NCI-H774 (cell line): ENCODE data around the gene ELP2.
"Not testable (repeated sequence)": the region's sequence is repeated elsewhere in the genome, so short reads cannot be mapped to it uniquely, and the experiment has no call there.

ENCODE experiments used
- DNase-seq: peaks from one replicate; lab custom pipeline; 2025; lab: John Stamatoyannopoulos, UW

Gene ELP2, protein sequence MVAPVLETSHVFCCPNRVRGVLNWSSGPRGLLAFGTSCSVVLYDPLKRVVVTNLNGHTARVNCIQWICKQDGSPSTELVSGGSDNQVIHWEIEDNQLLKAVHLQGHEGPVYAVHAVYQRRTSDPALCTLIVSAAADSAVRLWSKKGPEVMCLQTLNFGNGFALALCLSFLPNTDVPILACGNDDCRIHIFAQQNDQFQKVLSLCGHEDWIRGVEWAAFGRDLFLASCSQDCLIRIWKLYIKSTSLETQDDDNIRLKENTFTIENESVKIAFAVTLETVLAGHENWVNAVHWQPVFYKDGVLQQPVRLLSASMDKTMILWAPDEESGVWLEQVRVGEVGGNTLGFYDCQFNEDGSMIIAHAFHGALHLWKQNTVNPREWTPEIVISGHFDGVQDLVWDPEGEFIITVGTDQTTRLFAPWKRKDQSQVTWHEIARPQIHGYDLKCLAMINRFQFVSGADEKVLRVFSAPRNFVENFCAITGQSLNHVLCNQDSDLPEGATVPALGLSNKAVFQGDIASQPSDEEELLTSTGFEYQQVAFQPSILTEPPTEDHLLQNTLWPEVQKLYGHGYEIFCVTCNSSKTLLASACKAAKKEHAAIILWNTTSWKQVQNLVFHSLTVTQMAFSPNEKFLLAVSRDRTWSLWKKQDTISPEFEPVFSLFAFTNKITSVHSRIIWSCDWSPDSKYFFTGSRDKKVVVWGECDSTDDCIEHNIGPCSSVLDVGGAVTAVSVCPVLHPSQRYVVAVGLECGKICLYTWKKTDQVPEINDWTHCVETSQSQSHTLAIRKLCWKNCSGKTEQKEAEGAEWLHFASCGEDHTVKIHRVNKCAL

DNA sequence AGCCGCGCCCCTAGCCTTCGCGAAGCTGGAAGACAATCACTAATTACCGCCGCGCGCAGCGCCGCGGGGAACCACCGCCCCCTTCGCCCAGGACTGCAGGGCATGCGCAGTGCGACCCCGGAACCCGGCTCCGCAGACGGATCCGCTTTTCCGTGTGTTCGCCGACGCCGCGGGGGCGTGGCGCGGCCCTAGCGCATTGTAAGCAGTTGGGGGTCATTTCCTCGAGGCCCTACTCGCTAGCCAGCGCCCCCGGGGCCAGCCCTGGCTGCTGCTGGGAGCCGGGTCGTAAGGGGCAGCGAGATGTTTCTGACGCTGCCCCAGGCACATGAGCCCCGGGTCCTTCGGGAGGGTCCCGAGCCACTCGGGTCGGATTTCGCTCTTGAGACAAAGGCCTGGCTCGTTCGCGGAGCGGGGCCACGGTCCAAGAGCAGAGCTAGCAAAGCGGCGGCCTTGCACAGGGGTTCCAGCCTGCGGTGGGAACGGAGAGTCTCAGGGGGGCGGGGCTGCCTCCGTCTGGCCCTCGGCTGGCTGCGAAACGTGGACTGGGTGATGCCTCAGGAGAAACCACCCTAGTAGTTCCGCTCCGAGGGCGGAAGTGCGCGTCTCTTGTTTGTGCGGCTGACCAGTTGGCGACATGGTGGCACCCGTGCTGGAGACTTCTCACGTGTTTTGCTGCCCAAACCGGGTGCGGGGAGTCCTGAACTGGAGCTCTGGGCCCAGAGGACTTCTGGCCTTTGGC, at the start of gene ELP2, which contains the start of gene SLC39A6:
Gene ELP2 (plus strand): TSS at position 600 of the 739 bp plus-strand sequence. CDS start 35 bp downstream, at position 635.
Gene SLC39A6 (minus strand): TSS at position 41 of the 739 bp plus-strand sequence. CDS start 2,333 bp downstream, outside the sequence.
- DNase-seq = peak; percentile 90

DNA sequence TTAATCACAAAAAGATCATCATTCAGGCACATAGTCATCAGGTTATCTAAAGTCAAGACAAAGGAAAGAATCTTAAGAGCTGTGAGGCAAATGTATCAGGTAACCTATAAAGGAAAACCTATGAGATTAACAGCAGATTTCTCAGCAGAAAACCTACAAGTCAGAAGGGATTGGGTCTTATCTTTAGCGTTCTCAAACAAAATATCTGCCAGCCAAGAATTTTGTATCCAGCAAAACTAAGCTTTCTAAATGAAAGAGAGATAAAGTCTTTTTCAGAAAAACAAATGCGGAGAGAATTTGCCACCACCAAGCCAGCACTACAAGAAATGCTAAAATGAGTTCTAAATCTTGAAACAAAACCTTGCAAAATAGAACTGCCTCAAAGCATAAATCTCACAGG, 48.6 kb upstream of the ELP2 start:
- not testable (repeated sequence) for DNase-seq

DNA sequence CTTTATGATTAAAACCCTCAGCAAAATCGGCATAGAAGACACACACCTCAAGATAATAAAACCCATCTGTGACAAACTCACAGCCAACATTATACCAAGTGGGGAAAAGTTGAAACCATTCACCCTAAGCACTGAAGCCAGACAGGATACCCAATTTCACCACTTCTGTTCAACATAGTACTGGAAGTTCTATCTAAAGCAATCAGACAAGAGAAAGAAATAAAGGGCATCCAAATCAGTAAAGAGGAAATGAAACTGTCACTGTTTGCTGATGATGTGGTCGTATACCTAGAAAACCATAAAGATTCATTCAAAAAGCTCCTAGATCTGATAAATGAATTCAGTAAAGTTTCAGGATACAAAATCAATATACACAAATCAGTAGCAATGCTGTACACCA, 46.0 kb upstream of the ELP2 start:
- DNase-seq = no peak

DNA sequence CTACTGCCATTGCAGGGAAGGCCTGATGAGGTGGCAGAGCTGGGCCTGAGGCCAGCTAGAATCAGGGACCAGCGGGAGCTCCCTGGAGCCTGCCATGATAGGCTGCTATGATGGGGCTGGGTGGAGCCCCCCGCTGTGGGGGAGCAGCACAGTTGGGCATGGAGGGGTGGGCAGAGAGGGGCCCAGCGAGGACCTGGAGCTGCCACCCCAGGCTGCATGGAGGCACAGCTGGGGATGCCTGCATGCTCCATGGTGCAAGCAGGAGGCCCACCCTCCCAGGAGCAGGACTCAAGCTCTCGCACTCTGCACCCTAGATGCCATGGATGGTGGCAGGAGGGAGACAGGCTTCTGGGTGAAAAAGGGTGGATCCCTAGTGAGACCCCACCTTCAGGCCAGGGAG, 44.5 kb upstream of the ELP2 start:
- DNase-seq = no peak

DNA sequence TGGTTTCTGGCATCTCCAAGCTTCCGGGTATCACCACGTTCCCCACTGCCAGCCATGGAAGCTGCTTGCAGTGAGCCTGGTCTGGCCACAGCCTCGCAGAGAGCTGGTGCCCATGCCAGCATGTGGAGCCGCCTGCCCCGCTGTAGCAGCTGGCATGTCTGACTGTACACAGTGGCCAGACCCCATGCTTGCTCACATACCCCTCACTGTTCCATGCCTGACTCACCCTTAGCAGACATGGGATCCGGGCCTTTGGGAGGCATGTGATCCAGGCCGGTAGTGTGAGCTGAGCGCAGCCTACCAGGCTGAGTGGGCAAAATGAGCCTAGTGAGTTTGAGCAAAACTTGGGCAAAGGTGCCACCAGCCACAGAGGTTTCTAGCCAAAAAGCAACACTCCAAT, 43.5 kb upstream of the ELP2 start:
- DNase-seq = no peak

DNA sequence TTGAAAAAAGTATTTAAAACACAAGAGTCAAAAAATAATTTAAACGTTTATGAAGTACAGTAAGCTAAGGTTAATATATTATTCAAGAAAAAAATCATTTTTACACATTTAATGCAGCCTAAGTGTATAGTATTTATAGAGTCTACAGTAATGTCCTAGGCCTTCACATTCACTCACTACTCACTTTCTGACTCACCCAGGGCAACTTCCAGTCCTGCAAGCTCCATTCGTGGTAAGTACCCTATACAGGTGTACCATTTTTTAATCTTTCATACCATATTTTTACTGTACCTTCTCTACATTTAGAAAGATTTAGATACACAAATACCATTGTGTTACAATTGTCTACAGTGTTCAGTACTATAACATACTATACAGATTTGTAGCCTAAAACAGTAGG, 41.4 kb upstream of the ELP2 start:
- DNase-seq = no peak

DNA sequence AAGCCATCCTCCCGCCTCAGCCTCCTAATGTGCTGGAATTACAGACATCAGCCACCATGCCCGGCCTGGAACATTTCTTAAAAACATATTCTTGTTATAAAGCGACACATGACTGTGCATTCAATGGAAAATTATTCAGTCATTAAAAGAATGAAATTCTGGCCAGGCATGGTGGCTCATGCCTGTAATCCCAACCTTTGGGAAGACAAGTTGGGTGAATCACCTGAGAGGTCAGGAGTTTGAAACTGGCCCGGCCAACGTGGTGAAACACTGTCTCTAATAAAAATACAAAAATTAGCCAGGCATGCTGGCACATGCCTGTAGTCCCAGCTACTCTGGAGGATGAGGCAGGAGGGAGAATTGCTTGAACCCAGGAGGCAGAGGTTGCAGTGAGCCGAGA, 40.7 kb upstream of the ELP2 start:
- no peak for DNase-seq

DNA sequence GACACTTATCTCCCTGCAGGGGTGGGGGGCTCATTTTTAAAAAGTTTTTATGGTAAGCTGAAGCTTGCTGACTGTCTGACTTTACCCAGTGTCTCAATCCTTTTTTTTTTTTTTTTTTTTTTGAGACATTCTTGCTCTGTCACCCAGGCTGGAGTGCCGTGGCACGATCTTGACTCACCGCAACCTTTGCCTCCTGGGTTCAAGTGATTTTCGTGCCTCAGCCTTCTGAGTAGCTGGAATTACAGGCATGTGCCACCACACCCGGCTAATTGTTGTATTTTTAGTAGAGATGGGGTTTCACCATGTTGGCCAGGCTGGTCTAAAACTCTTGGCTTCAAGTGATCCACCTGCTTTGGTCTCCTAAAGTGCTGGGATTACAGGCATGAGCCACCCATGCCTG, 37.6 kb upstream of the ELP2 start:
- DNase-seq = not testable (repeated sequence)

DNA sequence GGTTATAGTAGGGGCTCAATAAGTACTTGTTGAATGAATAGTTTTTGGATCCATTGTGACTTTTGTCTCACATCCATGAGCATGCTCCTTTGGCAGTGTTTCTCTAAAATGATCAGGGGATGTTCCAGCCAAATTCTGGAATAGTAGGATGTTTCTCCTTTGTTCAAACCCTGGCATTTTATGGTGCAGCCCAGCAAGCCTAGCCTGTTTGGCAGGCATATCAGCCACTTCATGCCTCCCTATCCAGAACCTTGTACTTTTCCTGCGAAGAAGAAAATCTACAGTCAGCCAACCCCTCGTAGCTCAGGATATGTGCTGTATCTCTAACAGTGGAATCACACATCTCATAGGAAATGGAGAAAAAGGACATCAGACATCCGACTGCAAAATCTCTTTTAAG, 35.3 kb upstream of the ELP2 start:
- no peak for DNase-seq

DNA sequence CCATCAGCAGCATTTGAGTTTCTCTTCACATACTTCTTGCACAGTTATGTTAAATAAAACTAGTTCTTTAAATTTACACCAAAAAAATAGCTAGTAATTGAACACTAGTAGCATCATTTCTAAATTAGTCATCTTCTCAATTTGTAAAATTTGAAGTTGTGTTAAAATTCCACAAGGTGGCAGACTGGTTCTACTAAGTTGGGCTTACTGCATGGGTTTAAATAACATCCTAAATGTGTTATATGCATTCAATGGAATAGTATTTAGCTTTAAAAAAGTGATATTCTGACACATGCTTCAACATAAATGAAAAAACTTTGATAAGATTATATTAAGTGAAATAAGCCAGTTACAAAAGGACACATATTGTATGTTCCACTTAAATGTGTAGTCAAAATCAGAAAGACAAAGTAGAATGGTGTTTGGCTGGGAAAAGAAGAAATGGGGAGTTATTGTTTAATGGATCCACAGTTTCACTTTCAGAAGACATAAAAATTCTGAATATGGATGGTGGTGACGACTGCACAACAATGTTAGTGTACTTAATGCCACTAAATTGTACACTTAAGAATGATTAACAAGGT, 33.7 kb upstream of the ELP2 start:
- DNase-seq = no peak

DNA sequence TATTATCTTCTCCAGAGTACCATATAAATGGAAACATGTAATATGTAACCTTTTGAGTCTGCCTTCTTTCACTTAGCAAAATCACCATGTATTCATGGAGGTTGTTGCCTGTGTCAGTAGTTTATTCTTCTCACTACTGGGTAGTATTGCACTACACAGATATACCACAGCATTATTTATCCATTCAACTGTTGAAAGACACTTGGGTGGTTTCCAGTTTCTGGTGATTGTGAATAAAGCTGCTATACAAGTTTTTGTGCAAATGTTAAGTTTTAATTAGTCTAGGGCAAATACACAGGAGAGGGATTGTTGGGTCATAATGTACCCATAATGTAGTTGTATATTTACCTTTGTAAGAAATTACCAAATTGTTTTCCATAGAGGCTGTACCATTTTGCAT, 32.7 kb upstream of the ELP2 start:
- DNase-seq = peak; percentile 41

DNA sequence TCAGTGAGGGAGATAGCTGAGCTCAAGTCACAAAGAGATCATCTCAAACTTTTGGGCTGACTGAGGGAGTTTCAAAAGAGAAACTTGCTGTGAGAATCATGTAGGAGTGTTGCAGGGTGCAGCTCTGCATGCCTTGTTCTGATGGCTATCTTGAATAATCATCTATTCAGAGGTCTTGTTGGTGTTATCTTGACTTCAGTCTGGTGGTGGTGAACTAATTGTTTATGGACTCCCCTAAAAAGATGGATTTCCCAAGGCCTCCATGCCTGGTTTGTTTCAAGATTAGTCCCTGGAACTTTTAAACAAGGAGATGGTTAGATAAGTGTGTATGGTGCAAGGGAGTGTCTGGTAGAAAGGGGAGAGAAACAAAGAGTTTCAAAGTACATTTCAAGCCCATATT, 30.4 kb upstream of the ELP2 start:
- DNase-seq = no peak

DNA sequence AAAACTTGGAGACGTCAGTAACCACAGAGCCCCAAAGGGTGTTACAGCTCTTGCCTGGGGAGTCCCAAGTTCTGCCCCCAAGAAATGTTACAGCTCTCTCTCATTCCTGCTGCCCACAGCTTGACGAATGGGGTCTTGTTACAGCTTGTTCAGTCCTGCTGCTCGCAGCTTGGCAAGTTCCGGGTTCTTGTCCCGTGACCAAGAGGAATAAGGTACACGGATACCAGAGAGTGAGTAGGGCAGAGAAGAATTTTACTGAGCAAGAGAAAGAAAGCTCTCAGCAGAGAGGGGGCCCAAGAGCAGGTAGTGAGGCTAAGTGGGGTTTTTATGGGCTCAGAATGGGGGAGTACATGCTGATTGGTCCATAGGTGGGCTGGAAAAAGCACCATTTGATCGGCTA, 27.8 kb upstream of the ELP2 start:
- no peak for DNase-seq

DNA sequence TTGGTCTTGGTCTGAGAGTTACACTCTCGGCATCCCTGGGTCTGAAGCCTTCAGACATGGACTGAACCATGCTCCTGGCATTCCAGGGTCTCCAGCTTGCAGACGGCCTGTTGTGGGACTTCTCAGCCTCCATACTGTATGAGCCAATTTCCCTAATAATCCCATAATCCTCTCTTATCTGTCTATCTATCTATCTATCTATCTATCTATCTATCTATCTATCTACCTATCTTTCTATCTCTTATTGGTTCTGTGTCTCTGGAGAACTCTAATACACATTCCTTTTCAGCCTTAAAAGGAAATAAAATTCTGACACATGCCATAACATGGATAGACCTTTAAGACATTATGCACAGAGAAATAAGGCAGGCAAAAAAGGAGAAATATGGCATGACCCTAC, 24.9 kb upstream of the ELP2 start:
- DNase-seq = no peak

DNA sequence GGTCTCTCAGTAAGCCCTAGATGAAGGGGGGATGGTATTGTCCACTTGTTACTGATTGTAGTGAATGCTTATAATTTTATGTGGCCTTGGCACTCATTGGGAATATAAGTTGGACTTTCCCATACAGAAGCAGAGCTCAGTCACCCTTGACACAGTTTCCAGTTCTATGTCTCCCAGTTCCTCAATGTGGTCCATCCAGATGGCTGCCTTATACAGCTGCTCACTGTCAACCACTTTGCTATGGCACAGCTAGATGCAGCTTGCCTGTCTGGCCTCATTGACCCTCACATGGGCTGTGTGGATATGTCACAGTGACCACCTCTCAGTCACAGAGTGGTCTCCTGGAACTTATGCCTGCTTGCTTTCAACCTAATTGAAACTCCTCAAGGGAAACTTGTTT, 22.2 kb upstream of the ELP2 start:
- DNase-seq = no peak

DNA sequence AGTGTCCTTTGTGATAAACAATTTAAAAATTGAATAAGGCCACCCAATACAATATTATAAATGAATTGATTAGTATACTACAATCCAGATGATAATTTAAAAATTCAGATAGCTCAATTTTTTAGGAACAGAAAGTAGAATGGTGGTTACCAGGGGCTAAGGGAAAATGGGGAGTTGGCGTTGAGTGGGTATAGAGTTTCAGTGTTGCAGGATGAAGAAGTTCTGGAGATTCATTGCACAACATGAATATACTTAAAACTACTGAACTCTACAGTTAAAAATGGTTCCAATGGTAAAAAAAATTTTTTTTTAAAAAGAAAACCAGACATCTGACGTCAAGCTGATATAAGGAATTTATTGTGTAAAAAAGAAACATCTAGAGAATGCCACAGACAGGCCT, 21.5 kb upstream of the ELP2 start:
- DNase-seq = no peak

DNA sequence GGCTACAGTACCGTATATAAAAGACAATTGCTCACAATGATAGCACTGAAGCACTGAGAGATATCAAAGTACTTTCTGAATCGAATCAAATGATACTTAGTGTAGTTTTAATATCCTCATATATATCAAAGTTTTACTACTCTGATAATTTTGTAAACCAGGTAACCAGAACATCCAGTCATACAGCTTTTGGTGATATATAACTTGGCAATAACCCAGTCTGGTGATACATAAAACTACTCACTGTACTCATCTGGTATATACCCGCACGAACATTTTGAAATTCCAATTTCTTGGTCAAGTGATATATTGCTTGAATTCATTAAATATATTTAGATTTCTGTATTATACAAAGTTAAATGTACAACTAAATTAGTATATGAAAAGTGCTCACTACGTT, 21.1 kb upstream of the ELP2 start:
- DNase-seq = no peak

DNA sequence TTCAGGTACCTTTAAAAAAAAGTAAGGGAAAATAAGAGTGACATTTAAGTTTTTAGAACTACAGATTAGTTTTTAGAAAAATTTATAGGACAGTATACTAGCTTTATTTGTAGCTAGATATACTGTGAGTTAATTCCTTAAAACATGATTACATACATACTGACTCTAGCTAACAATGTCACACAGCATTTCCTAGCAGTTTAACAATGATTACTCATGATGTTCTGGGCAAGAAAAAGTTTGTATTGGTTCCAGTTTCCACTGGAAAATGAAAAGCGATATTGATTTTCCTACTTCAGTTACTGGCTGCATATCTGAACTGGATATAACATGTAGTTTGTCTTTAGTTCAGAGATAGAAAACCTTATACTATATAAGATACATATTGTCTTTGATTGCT, 20.0 kb upstream of the ELP2 start:
- DNase-seq = no peak

DNA sequence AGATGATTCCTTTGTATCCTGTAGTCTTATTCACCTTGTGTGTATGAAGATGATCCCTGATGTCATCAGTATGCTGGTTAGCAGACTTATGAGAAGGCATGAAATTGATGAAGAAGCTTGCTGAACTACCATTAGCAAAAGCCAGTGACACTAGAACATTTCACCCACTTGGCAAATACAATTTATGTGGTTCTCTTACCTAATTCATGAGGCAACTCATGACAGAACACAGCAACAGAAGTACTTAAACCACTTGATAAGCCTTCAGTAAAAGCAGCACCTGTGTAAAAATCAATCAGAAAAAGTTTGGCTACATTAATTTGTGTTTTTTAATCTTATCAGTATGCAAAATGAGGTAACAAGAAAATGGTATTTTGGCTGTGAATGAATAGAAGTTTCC, 17.4 kb upstream of the ELP2 start:
- DNase-seq = no peak

DNA sequence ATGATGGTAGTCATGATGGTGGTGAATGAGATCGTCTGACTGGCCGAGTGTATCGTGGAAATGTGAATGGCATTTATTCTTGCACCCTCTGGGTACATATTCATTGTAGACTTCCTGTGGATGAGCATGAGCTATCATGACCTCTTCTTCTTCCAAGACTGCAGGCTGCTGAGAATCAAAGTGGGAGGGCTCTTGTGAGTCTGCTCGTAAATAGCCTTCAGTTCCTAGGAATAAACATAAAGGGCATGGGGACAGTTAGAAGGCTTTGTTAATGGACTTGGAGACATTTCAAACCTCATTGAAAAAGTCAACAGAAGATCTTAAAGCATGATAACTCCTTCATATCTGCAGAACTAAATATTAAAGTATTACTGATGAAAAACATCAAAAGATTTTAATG, 15.4 kb upstream of the ELP2 start:
- DNase-seq = no peak

DNA sequence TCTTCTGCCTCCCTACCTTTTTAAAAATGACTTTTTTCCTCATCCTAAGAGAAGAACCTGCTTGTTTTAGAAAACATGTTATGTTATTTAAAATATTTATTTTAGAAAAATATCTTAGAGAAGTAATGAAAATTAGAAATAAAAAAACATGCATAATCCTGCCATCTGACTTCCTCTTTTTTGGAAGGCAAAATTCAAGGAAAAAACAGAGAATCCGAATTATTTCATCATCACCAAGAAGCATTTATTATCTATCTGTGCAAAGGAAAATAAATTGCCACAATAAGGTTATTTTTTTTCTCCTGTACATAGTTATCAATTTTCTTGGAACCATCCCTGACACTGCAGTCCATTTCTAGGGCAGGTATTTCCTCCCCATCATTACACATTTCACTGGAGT, 15.0 kb upstream of the ELP2 start:
- no peak for DNase-seq

DNA sequence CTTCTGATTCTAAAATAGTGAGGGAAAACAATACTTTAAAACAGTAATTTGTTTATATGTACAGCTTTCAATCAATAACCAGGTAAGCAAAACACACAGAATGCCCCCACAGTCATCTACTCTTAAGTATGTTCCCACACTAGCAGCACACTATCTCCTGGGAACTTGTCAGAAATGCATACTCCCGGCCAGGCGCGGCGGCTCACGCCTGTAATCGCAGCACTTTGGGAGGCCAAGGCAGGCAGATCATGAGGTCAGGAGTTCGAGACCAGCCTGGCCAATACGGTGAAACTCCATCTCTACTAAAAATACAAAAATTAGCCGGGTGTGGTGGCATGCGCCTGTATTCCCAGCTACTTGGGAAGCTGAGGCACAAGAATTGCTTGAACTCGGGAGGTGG, 12.9 kb upstream of the ELP2 start:
- DNase-seq = not testable (repeated sequence)
